Spleen (tissue), 11 donors: ENCODE data around the gene MID1. TPM values are rescaled to one million over a fixed set of nuclear protein-coding genes. Genes with fewer than 3 reads are reported as not detected.

ENCODE experiments used
- DNase-seq: peaks from one replicate; pipeline ENCODE4 v3.0.0-alpha.2; 2020
- H3K27ac ChIP-seq, 8 donors: fragments of 200-600 bp; sonication (generic) in 7 of 8; 1 replicate in 4 of 8; 2 replicates in 4 of 8; pipeline versions ENCODE4 v1.5.0 to v1.8.0; 2016 to 2021; ENCODE audit warnings: inconsistent platforms in 4 of 8, mild to moderate bottlenecking in 4 of 8, moderate library complexity in 1 of 8
- H3K27me3 ChIP-seq, 7 donors: fragments of 200-600 bp; sonication (generic) in 6 of 7; replicated peaks in 1 of 7; 1 replicate in 4 of 7; 2 replicates in 3 of 7; pipeline versions ENCODE4 v1.5.0 to v1.8.0; 2016 to 2021; ENCODE audit warnings: inconsistent platforms in 3 of 7, mild to moderate bottlenecking in 1 of 7
- H3K36me3 ChIP-seq, 6 donors: fragments of 200-600 bp; sonication (generic) in 5 of 6; 1 replicate in 4 of 6; 2 replicates in 2 of 6; pipeline versions ENCODE4 v1.5.0 to v1.8.0; 2016 to 2021; ENCODE audit warnings: inconsistent platforms in 2 of 6
- H3K4me1 ChIP-seq, 6 donors: fragments of 200-600 bp; sonication (generic) in 5 of 6; 1 replicate in 3 of 6; 2 replicates in 3 of 6; pipeline versions ENCODE4 v1.5.0 to v1.8.0; 2016 to 2021; ENCODE audit warnings: inconsistent platforms in 3 of 6
- H3K4me3 ChIP-seq, 8 donors: fragments of 200-600 bp; sonication (generic) in 7 of 8; 1 replicate in 4 of 8; 2 replicates in 4 of 8; pipeline versions ENCODE4 v1.5.0 to v1.8.0; 2016 to 2021; ENCODE audit warnings: inconsistent platforms in 4 of 8, mild to moderate bottlenecking in 4 of 8, moderate library complexity in 2 of 8
- H3K9me3 ChIP-seq, 8 donors: fragments of 200-600 bp; sonication (generic) in 7 of 8; 1 replicate in 4 of 8; 2 replicates in 4 of 8; pipeline versions ENCODE4 v1.5.0 to v1.8.0; 2016 to 2021; ENCODE audit warnings: inconsistent platforms in 4 of 8
- CTCF ChIP-seq, 11 experiments: fragments of 200-600 bp in 7 of 11; fragments of 450-650 bp in 4 of 11; sonication (generic) in 4 of 11; IDR thresholded peaks in 8 of 11; conservative IDR thresholded peaks in 3 of 11; 1 replicate in 7 of 11; 2 replicates in 4 of 11; pipeline versions ENCODE4 v1.4.0 to v1.8.0; 2016 to 2021; ENCODE audit warnings: antibody characterized with exemption in 11 of 11, inconsistent platforms in 4 of 11, mild to moderate bottlenecking in 1 of 11
- POLR2A ChIP-seq, 3 donors: fragments of 450-650 bp; IDR thresholded peaks; one replicate each; pipeline ENCODE4 v1.5.1; 2017; ENCODE audit warnings: antibody characterized with exemption in 3 of 3, mild to moderate bottlenecking in 1 of 3
- POLR2AphosphoS5 ChIP-seq, 3 donors: sonication (generic); formaldehyde crosslinking; IDR thresholded peaks; one replicate each; pipeline ENCODE4 v1.5.1; 2017; ENCODE audit warnings: antibody characterized with exemption in 3 of 3
- WGBS, 5 donors: extraction: QIAGEN DNeasy Blood & Tissue Kit in 3 of 5; methylation state at CpG; one replicate each; pipeline versions ENCODE4 v1.1.5 to v1.1.7; 2013 to 2018; 5-methylcytosine and 5-hydroxymethylcytosine counted together
- intact Hi-C: fragments of 100-400 bp; cut with DNase I; formaldehyde crosslinking; loops from one replicate; pipeline ENCODE4 v1.15.0; 2023; ENCODE audit warnings: low total_unique reads
- polyA plus RNA-seq, 3 donors: library from polyadenylated mRNA; stranded (reverse); fragments of 200-250 nt; gene quantifications; one replicate each; pipeline ENCODE4 v1.2.1, GENCODE V29; 2013
- total RNA-seq, 7 donors: library from RNA; depleted of rRNA in 3 of 7; stranded (reverse); fragments of >200 nt in 3 of 7; fragmentation: NEBNext Ultra II Directional in 4 of 7; extraction: Animal tissue kit (Norgen Biotek cat#: 25700) in 4 of 7; gene quantifications; one replicate each; pipeline versions ENCODE4 v1.1.0 to v1.2.1, GENCODE V29; 2016 to 2021
- donor health status: healthy with polysubstance abuse.
- donor health status: DM: no; HTN: no; CAD: no; lungs with moderate emphysema.
- donor health status: DM: no; HTN: no; CAD: no.
- donor health status: Bipolar disorder and iron deficiency.
- donor health status: healthy.
- donor health status: DM: no; HTN: no; CAD: no.
- donor health status: DM: yes; HTN: yes; CAD: no.

MID1 gene
- total and polyA plus RNA-seq, 10 donors = 0.24 to 4.4 (median 2.7) TPM

- no peak overlapping the region for H3K4me3 ChIP-seq
- no peak for DNase-seq
- H3K36me3 ChIP-seq = no peaks in the 10 kb centered on the region
- H3K4me1 ChIP-seq = no peaks in the 10 kb centered on the region
- H3K27ac ChIP-seq = no peak overlapping the region
- intact Hi-C loops = no loop called here
- H3K27me3 ChIP-seq = no peaks in the 10 kb centered on the region
- H3K9me3 ChIP-seq = no peaks in the 10 kb centered on the region
- 80 to 95% (median 87%) methylated on average over 3 of the region's 3 CpGs for WGBS, 5 donors
- no peak for TF ChIP-seq POLR2AphosphoS5 (IDR thresholded peaks at IDR 0.05)
- TF ChIP-seq POLR2A (IDR thresholded peaks at IDR 0.05) = no peak
- no peak for TF ChIP-seq CTCF (IDR thresholded peaks at IDR 0.05 in 8 of 11, conservative IDR thresholded peaks at IDR 0.05 in 3 of 11)
Observed at GRCh38 chrX:10629905-10630304, 9.5 kb upstream of the MID1 start.

GRCh38 chrX:10628906-10629305 is 8.5 kb upstream of the MID1 start:
- no peak for DNase-seq
- Histone ChIP-seq H3K4me3 (no peak overlapping the region), H3K27ac (no peak overlapping the region), H3K36me3 (no peaks in the 10 kb centered on the region), H3K9me3 (no peaks in the 10 kb centered on the region), H3K4me1 (no peaks in the 10 kb centered on the region), H3K27me3 (no peaks in the 10 kb centered on the region)
- no peak for TF ChIP-seq POLR2AphosphoS5 (IDR thresholded peaks at IDR 0.05)
- TF ChIP-seq POLR2A (IDR thresholded peaks at IDR 0.05) = no peak
- no peak for TF ChIP-seq CTCF (IDR thresholded peaks at IDR 0.05 in 8 of 11, conservative IDR thresholded peaks at IDR 0.05 in 3 of 11)
- intact Hi-C loops = no loop called here
- WGBS, 5 donors = 70 to 88% (median 84%) methylated on average over 3 of the region's 3 CpGs

GRCh38 chrX:10622197-10622596 is 1.8 kb upstream of the MID1 start:
- Histone ChIP-seq H3K36me3 (no peaks in the 10 kb centered on the region), H3K4me1 (peaks cover 0 to 17% (median 2%) of the 10 kb centered on the region in 6 donors), H3K27me3 (peaks cover 0 to 52% (median 12%) of the 10 kb centered on the region in 7 donors), H3K9me3 (no peaks in the 10 kb centered on the region), H3K27ac (no peak overlapping the region), H3K4me3 (no peak overlapping the region)
- intact Hi-C loops = no loop called here
- no peak for DNase-seq
- TF ChIP-seq POLR2AphosphoS5 (IDR thresholded peaks at IDR 0.05) (no peak), POLR2A (IDR thresholded peaks at IDR 0.05) (no peak), CTCF (IDR thresholded peaks at IDR 0.05 in 8 of 11, conservative IDR thresholded peaks at IDR 0.05 in 3 of 11) (no peak)
- WGBS, 5 donors = 51 to 92% (median 74%) methylated on average over 3 of the region's 3 CpGs

- Histone ChIP-seq H3K9me3 (no peaks in the 10 kb centered on the region), H3K36me3 (no peaks in the 10 kb centered on the region), H3K27me3 (peaks cover 0 to 73% (median 27%) of the 10 kb centered on the region in 7 donors), H3K27ac (peak overlapping the region in 4 of 8 donors; percentile 12 to 30 (median 20)), H3K4me1 (peaks cover 0 to 17% (median 2%) of the 10 kb centered on the region in 6 donors), H3K4me3 (peak overlapping the region in 7 of 8 donors; percentile 4 to 66 (median 35))
- DNase-seq = no peak
- 0 to 31% (median 1%) methylated on average over 11 of the region's 11 CpGs for WGBS, 5 donors
- intact Hi-C loops = no loop called here
- TF ChIP-seq CTCF (IDR thresholded peaks at IDR 0.05 in 8 of 11, conservative IDR thresholded peaks at IDR 0.05 in 3 of 11) (no peak), POLR2A (IDR thresholded peaks at IDR 0.05) (no peak), POLR2AphosphoS5 (IDR thresholded peaks at IDR 0.05) (no peak)
Observed at GRCh38 chrX:10619425-10620046, 849 bp downstream of the MID1 start.
